ENCODE measurements around the gene TEX19.

DNA sequence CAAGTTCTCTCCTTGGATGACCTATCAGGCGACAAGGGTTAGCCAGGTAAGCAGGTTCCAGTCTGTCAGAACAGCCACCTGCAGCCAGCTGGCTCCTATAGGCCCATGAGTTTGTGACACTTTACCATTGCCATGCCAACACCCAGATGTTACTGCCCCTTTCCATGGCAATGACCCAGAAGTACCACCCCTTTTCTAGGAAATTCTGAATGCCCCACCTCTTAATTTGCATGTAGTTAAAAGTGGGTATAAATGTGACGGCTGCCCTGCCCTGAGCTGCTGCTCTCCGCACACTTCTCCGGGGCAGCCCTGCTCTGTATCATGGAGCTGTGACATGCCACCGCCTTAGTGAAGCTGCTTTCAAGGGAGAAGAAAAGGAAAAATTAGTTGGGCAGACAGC is 15.5 kb upstream of the TEX19 start:
- TF ChIP-seq, protein P1, sequence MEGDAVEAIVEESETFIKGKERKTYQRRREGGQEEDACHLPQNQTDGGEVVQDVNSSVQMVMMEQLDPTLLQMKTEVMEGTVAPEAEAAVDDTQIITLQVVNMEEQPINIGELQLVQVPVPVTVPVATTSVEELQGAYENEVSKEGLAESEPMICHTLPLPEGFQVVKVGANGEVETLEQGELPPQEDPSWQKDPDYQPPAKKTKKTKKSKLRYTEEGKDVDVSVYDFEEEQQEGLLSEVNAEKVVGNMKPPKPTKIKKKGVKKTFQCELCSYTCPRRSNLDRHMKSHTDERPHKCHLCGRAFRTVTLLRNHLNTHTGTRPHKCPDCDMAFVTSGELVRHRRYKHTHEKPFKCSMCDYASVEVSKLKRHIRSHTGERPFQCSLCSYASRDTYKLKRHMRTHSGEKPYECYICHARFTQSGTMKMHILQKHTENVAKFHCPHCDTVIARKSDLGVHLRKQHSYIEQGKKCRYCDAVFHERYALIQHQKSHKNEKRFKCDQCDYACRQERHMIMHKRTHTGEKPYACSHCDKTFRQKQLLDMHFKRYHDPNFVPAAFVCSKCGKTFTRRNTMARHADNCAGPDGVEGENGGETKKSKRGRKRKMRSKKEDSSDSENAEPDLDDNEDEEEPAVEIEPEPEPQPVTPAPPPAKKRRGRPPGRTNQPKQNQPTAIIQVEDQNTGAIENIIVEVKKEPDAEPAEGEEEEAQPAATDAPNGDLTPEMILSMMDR (conservative IDR thresholded peaks at IDR 0.05; ENCODE audit: low read depth, low read length), result no peak
- TF ChIP-seq POLR2A (IDR thresholded peaks at IDR 0.05; ENCODE audit: low read depth, low read length) (no peak), BHLHE40 (IDR thresholded peaks at IDR 0.05; ENCODE audit: low read depth, low read length) (no peak), CHD1 (IDR thresholded peaks at IDR 0.05; ENCODE audit: low read depth, low read length) (no peak), SMC3 (IDR thresholded peaks at IDR 0.05; ENCODE audit: low read depth, low read length) (no peak), RAD21 (IDR thresholded peaks at IDR 0.05; ENCODE audit: low read length) (no peak), RCOR1 (IDR thresholded peaks at IDR 0.05; ENCODE audit: insufficient replicate concordance, low read length) (no peak), FOS (IDR thresholded peaks at IDR 0.05; ENCODE audit: low read depth, low read length) (no peak), CEBPB (IDR thresholded peaks at IDR 0.05; ENCODE audit: low read depth, low read length) (no peak), MXI1 (IDR thresholded peaks at IDR 0.05; ENCODE audit: borderline replicate concordance, low read depth, low read length) (no peak), MAFK (IDR thresholded peaks at IDR 0.05; ENCODE audit: low read depth, low read length) (no peak)
- TF ChIP-seq, protein P2, sequence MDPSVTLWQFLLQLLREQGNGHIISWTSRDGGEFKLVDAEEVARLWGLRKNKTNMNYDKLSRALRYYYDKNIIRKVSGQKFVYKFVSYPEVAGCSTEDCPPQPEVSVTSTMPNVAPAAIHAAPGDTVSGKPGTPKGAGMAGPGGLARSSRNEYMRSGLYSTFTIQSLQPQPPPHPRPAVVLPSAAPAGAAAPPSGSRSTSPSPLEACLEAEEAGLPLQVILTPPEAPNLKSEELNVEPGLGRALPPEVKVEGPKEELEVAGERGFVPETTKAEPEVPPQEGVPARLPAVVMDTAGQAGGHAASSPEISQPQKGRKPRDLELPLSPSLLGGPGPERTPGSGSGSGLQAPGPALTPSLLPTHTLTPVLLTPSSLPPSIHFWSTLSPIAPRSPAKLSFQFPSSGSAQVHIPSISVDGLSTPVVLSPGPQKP (IDR thresholded peaks at IDR 0.05; ENCODE audit: borderline replicate concordance, low read depth, low read length), result no peak
- TF ChIP-seq, protein P3, sequence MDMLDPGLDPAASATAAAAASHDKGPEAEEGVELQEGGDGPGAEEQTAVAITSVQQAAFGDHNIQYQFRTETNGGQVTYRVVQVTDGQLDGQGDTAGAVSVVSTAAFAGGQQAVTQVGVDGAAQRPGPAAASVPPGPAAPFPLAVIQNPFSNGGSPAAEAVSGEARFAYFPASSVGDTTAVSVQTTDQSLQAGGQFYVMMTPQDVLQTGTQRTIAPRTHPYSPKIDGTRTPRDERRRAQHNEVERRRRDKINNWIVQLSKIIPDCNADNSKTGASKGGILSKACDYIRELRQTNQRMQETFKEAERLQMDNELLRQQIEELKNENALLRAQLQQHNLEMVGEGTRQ (IDR thresholded peaks at IDR 0.05; ENCODE audit: low read depth, low read length), result no peak

Measured in IMR-90 (cell line).